ENCODE data around the gene ZNF836. TPM values are rescaled to one million over a fixed set of nuclear protein-coding genes. Genes with fewer than 3 reads are reported as not detected.

ZNF836 gene
- total and polyA plus RNA-seq, 2 donors (not counting 3 experiments of a cell fraction or from before 2014, with no cell fraction given) = 2.1 to 9.3 TPM

GRCh38 chr19:52189735-52190486 lies 18.5 kb upstream of the ZNF836 start, which contains the start of gene PPP2R1A:
TSS of gene PPP2R1A (plus strand) at chr19:52190052. CDS start at chr19:52190097, 45 bp downstream.
- Histone ChIP-seq H3K36me3 (ENCODE audit: control insufficient read depth in 2 of 2, extremely low read depth in 1 of 2, insufficient read depth in 2 of 2, low read length in 2 of 2) (peaks cover under 1% of the 10 kb centered on the region in 2 experiments), H3K9me1 (replicated peaks; ENCODE audit: control insufficient read depth, extremely low read depth, insufficient read depth, low read length) (no peaks in the 10 kb centered on the region), H2AFZ (ENCODE audit: low read depth, low read length) (peak within 1 kb of the TSS; percentile 94), H3K4me1 (ENCODE audit: control insufficient read depth, extremely low read depth, insufficient read depth, low read length) (peaks cover 16% of the 10 kb centered on the region), H3K79me2 (ENCODE audit: control insufficient read depth, insufficient read depth, low read length) (peaks cover 47% of the 10 kb centered on the region), H3K27me3 (ENCODE audit: control insufficient read depth in 2 of 2, insufficient read depth in 2 of 2, low read length in 2 of 2) (no peaks in the 10 kb centered on the region), H3K27ac (ENCODE audit: insufficient read depth, low read depth, low read length) (peak within 1 kb of the TSS; percentile 97), H3K9me3 (replicated peaks; ENCODE audit: control insufficient read depth, insufficient read depth, low read length) (no peaks in the 10 kb centered on the region), H3K4me2 (ENCODE audit: insufficient read depth, low read length) (peak within 1 kb of the TSS; percentile 92), H4K20me1 (replicated peaks; ENCODE audit: control insufficient read depth, extremely low read depth, insufficient read depth, low read length) (no peaks in the 10 kb centered on the region), H3K4me3 (replicated peaks in 1 of 3; ENCODE audit: insufficient read depth in 1 of 3, low read depth in 1 of 3, low read length in 3 of 3) (peak within 1 kb of the TSS; percentile 74 to 95 (median 95)), H3K9ac (replicated peaks; ENCODE audit: extremely low read depth, insufficient read depth, low read length) (peak within 1 kb of the TSS; percentile 99)
- FAIRE-seq = peak; percentile 100
- TF ChIP-seq POLR2AphosphoS5 (IDR thresholded peaks at IDR 0.05; ENCODE audit: insufficient read depth, low read depth, low read length) (peak; percentile 64), POLR2A (IDR thresholded peaks at IDR 0.05; ENCODE audit: low read depth, low read length) (peak; percentile 61), MYC (IDR thresholded peaks at IDR 0.05; ENCODE audit: low read depth, low read length) (no peak)
- BruUV-seq (replicated peaks) = no TSS peak
- ChIA-PET CTCF (interaction anchor here (0.6 to 1.9 kb wide), 7 partner anchors 12 to 195 kb away, joined by 3 to 20 read pairs (median 3); partner anchors contain the start of gene ZNF616), POLR2A (interaction anchor here (0.5 to 1.3 kb wide), 9 partner anchors 9 to 1834 kb away, joined by 3 to 20 read pairs (median 3); partner anchors contain the start of genes ZNF614 and ZNF836)
- peak; percentile 100 for DNase-seq (ENCODE audit: low read depth, low spot score)
- dilution Hi-C loops (cut with MboI; ENCODE audit: extremely low pct_ligation_motif_present, low sequenced_read_pairs) (no loop called here), intact Hi-C loops (cut with micrococcal nuclease) (loop anchor here (1.0 to 5.0 kb wide), 7 partner anchors 19 to 263 kb away; partner anchors contain the start of genes ZNF613, ZNF614, ZNF616 and ZNF836)

- no peaks in the 10 kb centered on the region for H3K9me1 ChIP-seq (replicated peaks; ENCODE audit: control insufficient read depth, extremely low read depth, insufficient read depth, low read length)
- peak overlapping the region; percentile 30 to 50 (median 33) for H3K4me3 ChIP-seq (replicated peaks in 1 of 3; ENCODE audit: insufficient read depth in 1 of 3, low read depth in 1 of 3, low read length in 3 of 3)
- peak overlapping the region; percentile 74 for H2AFZ ChIP-seq (ENCODE audit: low read depth, low read length)
- intact Hi-C loops (cut with micrococcal nuclease) (loop anchor here (1.0 kb wide), 3 partner anchors 18 to 262 kb away; partner anchors contain the start of genes ZNF613, ZNF616 and ZNF836), dilution Hi-C loops (cut with MboI; ENCODE audit: extremely low pct_ligation_motif_present, low sequenced_read_pairs) (no loop called here)
- DNase-seq (ENCODE audit: low read depth, low spot score) (no peak), FAIRE-seq (no peak)
- BruUV-seq (replicated peaks) = TSS peak; percentile 75
- H3K36me3 ChIP-seq (ENCODE audit: control insufficient read depth in 2 of 2, extremely low read depth in 1 of 2, insufficient read depth in 2 of 2, low read length in 2 of 2) = no peaks in the 10 kb centered on the region
- peak overlapping the region; percentile 6 for H3K27ac ChIP-seq (ENCODE audit: insufficient read depth, low read depth, low read length)
- no peaks in the 10 kb centered on the region for H3K9me3 ChIP-seq (replicated peaks; ENCODE audit: control insufficient read depth, insufficient read depth, low read length)
- H3K27me3 ChIP-seq (ENCODE audit: control insufficient read depth in 2 of 2, insufficient read depth in 2 of 2, low read length in 2 of 2) = no peaks in the 10 kb centered on the region
- CTCF ChIA-PET = interaction anchor here (0.6 to 1.9 kb wide), 7 partner anchors 11 to 194 kb away, joined by 3 to 20 read pairs (median 3); partner anchors contain the start of gene ZNF616
- H3K4me2 ChIP-seq (ENCODE audit: insufficient read depth, low read length) = peak overlapping the region; percentile 92
- H3K9ac ChIP-seq (replicated peaks; ENCODE audit: extremely low read depth, insufficient read depth, low read length) = peak overlapping the region; percentile 56
- peaks cover 16% of the 10 kb centered on the region for H3K4me1 ChIP-seq (ENCODE audit: control insufficient read depth, extremely low read depth, insufficient read depth, low read length)
- peaks cover 39% of the 10 kb centered on the region for H3K79me2 ChIP-seq (ENCODE audit: control insufficient read depth, insufficient read depth, low read length)
- TF ChIP-seq FOS (IDR thresholded peaks at IDR 0.05; ENCODE audit: borderline replicate concordance, insufficient read depth, low read length) = no peak
- TF ChIP-seq, protein P1, sequence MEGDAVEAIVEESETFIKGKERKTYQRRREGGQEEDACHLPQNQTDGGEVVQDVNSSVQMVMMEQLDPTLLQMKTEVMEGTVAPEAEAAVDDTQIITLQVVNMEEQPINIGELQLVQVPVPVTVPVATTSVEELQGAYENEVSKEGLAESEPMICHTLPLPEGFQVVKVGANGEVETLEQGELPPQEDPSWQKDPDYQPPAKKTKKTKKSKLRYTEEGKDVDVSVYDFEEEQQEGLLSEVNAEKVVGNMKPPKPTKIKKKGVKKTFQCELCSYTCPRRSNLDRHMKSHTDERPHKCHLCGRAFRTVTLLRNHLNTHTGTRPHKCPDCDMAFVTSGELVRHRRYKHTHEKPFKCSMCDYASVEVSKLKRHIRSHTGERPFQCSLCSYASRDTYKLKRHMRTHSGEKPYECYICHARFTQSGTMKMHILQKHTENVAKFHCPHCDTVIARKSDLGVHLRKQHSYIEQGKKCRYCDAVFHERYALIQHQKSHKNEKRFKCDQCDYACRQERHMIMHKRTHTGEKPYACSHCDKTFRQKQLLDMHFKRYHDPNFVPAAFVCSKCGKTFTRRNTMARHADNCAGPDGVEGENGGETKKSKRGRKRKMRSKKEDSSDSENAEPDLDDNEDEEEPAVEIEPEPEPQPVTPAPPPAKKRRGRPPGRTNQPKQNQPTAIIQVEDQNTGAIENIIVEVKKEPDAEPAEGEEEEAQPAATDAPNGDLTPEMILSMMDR (IDR thresholded peaks at IDR 0.05; ENCODE audit: extremely low read depth in 1 of 2, insufficient read depth in 1 of 2, low read depth in 1 of 2, low read length in 2 of 2) = no peak
- TF ChIP-seq, protein P2, sequence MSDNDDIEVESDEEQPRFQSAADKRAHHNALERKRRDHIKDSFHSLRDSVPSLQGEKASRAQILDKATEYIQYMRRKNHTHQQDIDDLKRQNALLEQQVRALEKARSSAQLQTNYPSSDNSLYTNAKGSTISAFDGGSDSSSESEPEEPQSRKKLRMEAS (IDR thresholded peaks at IDR 0.05; ENCODE audit: insufficient read depth, insufficient read length) = no peak
- no peak for TF ChIP-seq EZH2 (IDR thresholded peaks at IDR 0.05; ENCODE audit: borderline replicate concordance, low read depth, low read length, severe bottlenecking)
- no peak for TF ChIP-seq MYC (IDR thresholded peaks at IDR 0.05; ENCODE audit: low read depth, low read length)
- peak; percentile 57 for TF ChIP-seq POLR2AphosphoS5 (IDR thresholded peaks at IDR 0.05; ENCODE audit: insufficient read depth, low read depth, low read length)
- TF ChIP-seq POLR2A (IDR thresholded peaks at IDR 0.05; ENCODE audit: low read depth, low read length) = peak; percentile 82
- TF ChIP-seq JUN (IDR thresholded peaks at IDR 0.05; ENCODE audit: borderline replicate concordance, insufficient read depth, insufficient read length, low read depth) = no peak
- POLR2A ChIA-PET = interaction anchor here (0.6 to 1.3 kb wide), 9 partner anchors 10 to 1835 kb away, joined by 3 to 20 read pairs (median 3); partner anchors contain the start of genes ZNF614 and ZNF836
- H4K20me1 ChIP-seq (replicated peaks; ENCODE audit: control insufficient read depth, extremely low read depth, insufficient read depth, low read length) = no peaks in the 10 kb centered on the region
Measured at GRCh38 chr19:52188822-52189734, 17.7 kb upstream of the ZNF836 start.

Data from endothelial cell of umbilical vein (primary cell).